Stimulated activated CD8-positive, alpha-beta memory T cell treated with anti-CD3 and anti-CD28 coated beads, Interleukin-12 subunit alpha, Interleukin-12 subunit beta, amount 100 ng/mL, for 24 hours (primary cell): ENCODE data around the gene GALE.
"Not testable (repeated sequence)": the region's sequence is repeated elsewhere in the genome, so short reads cannot be mapped to it uniquely, and the experiment has no call there.

Source experiments
- DNase-seq: peaks from one replicate; pipeline ENCODE4 v3.0.0-alpha.2; 2020; ENCODE audit errors: extremely low read depth

The GALE gene

GRCh38 chr1:23809751-23810171 is 9.2 kb upstream of the GALE start:
- no peak for DNase-seq

GRCh38 chr1:23807453-23807852 is 6.9 kb upstream of the GALE start:
- no peak for DNase-seq

DNA sequence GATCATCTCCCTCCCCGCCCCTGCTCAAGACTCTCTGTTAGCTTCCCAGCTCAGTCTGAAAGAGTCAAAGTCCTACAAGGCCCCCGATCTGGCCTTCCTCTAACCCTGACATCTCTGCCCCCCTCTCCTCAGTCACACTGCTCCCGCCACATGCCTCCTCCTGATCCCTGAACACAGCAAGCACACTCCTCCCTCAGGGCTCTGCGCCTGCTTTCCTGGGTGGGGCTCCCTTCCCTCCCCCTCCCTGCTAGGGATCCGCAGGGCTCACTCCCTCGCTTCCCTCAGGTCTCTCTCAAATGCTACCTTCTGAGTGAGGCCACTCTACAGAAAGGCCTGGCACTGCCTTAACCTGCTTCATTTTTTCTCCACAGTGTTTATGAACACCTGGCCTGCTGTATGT is 5.7 kb upstream of the GALE start:
- no peak for DNase-seq

GRCh38 chr1:23805025-23805424 is 4.5 kb upstream of the GALE start:
- DNase-seq = no peak

GRCh38 chr1:23804183-23804835 is 3.8 kb upstream of the GALE start:
- no peak for DNase-seq

GRCh38 chr1:23803674-23804073 is 3.1 kb upstream of the GALE start:
- no peak for DNase-seq

DNA sequence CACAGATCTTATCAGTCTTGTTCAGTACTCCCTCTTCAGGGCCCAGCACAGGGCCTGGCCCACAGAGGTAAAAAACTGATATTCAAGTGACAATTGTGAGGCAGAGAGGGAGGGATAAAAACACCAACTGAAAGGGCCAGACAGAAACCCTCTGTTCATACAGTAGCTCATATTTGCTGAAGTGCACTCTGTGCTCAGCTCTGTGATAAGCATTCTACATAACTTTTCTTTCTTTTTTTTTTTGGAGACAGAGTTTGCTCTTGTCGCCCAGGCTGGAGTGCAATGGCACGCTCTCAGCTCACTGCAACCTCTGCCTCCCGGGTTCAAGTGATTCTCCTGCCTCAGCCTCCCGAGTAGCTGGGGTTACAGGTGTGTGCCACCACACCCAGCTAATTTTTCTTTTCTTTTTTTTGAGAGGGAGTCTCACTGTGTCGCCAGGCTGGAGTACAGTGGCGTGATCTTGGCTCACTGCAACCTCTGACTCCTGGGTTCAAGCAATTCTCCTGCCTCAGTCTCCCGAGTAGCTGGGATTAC is 2.3 kb upstream of the GALE start:
- not testable (repeated sequence) for DNase-seq

- no peak for DNase-seq
These were observed 1.3 kb upstream of the GALE start for GRCh38 chr1:23801876-23802275.

DNA sequence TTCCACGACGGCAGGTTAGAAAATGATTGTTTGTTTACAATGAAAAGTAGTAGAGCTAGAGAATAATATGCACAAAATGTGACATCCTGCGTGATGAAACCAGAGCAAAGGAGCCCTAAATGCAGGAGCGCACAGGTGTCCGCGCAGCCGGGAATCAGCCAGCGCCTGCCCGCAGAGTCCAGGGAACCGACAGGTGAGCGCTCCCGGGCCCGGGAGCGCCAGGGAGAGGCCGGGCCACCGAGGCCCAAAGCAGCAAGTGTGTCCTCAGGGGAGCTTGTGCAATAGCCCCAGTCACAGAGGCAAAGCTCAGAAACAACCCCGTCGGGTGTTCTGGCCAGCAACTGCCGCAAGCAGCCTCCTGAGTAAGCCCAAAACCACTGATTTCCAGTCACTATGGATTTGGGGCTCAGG is 789 bp upstream of the GALE start:
- no peak for DNase-seq

DNA sequence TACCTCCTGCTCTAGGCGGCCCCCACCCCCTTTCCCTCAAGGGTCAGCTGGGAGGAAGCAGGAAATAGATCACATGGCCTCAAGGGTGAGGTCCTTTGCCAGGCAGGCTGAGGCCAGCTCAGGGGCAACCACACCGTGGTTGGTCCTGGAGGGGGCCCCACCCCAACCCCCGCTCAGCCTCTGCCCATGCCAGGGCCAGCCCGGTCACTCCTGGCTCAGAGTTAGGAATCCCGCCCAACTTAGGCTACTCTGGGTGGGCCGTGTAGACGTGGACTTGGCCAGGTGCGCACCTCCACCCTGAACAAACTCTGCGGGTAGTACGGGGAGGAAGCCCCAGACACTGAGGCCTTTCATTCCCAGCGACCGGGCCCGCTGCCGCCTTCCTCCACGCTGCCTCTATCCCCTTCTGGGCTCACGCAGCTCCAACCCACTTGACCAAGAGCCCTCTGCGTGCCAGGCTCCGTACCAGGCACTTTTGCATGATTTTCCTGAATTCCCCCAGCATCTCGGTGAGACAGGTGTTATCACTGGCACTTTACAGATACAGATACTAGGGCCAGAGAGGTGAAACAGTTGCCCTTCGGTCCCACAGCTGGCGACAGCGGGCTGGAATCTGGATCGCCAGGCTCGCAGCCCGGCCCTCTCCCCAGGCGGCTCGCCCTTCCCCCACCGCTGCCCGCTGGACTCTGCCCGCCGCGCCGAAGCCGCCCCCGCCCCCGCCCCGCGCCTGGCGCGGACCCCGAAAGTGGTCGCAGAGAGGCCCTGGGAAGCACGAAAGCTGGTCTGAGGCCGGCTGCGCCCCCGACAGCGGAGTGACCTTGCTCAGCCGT is 769 bp downstream of the GALE start:
- DNase-seq = no peak

GRCh38 chr1:23799255-23799569 is 1.3 kb downstream of the GALE start:
- DNase-seq = no peak

- no peak for DNase-seq
These were observed 1.9 kb downstream of the GALE start for GRCh38 chr1:23798662-23799142.

DNA sequence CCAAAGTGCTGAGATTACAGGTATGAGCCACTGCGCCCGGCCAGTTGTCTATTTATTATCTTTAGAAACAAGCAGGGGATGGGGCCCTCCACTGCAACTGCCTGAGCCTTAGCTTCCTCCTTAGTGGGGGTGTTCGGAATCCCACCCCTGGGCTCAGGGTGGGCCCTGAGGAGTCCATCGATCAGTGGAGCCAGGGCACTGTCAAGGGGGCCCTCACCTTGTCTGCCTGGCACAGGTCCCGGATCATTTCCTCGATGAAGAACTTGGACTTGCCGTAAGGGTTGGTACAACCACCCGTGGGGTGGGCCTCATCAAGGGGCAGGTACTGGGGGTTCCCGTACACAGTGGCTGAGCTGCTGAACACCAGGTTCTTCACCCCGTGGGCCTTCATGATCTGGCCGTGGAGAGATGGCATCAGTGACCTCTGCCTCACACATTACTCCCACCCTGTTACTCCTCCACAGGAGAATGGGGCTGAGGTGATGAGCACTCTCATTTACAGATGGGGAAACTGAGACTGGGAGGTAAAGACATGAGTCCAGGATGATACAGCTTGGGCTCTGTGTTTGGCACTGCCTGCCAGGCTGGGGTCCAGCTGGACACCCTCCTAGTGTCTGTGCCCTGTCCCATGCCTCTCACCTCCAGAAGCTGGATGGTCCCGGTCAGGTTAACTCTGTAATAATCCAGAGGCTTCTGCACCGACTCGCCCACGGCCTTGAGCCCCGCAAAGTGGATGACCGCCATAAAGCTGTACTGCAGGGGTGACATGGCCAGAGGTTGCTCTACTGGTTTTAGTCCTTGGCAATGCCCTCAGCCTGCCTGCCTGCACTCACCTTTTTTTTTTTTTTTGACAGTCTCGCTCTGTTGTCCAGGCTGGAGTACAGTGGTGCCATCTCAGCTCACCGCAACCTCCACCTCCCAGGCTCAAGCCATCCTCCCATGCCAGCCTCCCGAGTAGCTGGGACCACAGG is 2.8 kb downstream of the GALE start:
- no peak for DNase-seq

GRCh38 chr1:23796466-23797271 is 3.9 kb downstream of the GALE start:
- DNase-seq = no peak

- DNase-seq = no peak
These were observed 4.7 kb downstream of the GALE start for GRCh38 chr1:23795676-23796465.

DNA sequence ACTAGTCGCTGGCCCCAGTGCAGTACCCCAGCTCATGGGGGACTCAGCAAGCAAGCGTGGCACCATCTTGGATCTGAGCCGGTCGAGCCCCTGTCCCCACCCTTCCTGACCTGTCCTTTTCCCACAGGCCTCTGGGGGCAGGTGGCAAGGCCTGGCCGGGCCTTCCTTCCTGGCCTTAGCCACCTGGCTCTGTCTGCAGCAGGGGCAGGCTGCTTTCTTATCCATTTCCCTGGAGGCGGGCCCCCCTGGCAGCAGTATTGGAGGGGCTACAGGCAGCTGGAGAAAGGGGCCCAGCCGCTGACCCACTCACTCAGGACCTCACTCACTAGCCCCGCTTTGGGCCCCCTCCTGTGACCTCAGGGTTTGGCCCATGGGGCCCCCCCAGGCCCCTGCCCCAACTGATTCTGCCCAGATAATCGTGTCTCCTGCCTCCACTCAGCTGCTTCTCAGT is 5.8 kb downstream of the GALE start:
- not testable (repeated sequence) for DNase-seq

- no peak for DNase-seq
These were observed 6.5 kb downstream of the GALE start for GRCh38 chr1:23793861-23794731.

DNA sequence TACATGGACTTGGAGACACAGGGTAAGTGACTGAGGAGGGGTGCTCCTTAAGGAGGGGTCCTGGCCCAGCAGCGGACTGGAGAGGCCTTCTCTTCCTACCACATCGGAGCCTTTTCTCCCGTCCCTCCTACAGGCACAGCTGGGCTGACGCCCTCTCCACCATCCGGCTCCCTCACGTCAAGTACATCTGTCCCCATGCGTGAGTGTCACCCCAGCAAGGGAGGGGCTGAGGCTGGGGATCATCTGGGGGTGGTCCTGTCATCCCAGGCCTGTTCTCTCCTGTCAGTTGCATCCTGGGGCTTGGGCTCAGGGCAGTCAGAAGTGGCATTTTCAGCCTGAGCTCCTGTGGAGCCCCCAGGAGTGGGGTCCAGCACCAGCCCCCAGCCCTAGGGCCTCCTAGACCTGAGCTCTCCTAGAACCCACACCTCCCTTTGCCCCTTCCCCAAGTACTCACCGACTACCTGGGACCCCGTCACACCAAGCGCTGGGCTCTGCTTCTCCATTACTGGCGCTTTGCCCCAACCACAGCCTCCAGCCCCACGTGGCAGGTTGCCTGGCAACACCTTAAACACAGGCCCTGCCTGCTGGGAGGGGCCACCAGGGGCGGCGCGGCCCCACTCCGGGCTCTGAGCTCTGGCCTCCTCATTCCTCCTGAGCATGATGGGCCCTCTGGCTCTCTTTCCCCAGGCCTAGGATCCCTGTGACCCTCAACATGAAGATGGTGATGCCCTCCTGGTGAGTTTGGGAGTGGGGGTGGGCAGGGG is 7.4 kb downstream of the GALE start:
- DNase-seq = no peak
